HG03378 (cell line): ENCODE results near the gene PPME1.

Experiments used
- ATAC-seq: cut with Tn5 transposase; IDR thresholded peaks from one replicate; pipeline ENCODE4 v1.9.1; 2021; ENCODE audit warnings: mild to moderate bottlenecking, moderate library complexity; ENCODE audit not compliant: unreplicated experiment

PPME1 gene

DNA sequence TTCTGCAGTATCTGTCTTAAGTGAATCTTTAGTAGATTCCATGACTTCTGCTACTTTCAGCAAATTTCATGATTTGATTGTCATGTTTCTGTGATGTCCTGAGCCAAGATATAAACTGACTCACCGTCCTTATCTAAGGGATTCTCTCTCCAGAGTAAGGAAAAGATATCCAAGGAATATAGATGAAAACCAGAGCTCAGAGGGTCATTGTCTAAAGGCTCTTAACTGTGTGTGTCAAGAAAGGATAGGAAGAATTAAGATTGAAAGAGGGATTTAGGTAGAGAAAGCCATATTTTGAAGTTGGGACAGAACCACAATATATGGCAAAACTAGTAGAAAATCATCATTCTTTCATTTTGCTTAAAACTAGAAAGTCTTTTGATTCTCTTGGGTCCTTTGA is 50.7 kb downstream of the PPME1 start:
- no peak for ATAC-seq

DNA sequence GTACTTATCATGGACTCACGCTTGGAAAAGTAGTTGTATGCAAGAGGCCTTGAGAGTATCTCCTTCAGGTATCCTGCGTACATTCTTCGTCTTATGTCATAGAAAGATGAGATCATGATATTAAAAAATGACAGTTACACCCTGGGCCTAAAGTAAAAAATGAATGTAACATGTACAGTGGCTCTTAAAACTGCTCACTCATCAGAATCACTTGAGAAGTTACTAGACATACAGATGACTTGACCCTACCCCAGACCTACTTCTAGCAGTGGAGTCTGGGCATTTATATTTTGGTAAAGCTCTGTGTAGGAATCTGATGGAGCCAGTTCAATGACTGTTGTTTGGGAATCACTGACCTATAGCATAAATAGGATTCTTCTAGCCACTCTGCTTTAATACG is 54.5 kb downstream of the PPME1 start:
- no peak for ATAC-seq

- no peak for ATAC-seq
Observed at GRCh38 chr11:74226907-74227306, 55.8 kb downstream of the PPME1 start.

DNA sequence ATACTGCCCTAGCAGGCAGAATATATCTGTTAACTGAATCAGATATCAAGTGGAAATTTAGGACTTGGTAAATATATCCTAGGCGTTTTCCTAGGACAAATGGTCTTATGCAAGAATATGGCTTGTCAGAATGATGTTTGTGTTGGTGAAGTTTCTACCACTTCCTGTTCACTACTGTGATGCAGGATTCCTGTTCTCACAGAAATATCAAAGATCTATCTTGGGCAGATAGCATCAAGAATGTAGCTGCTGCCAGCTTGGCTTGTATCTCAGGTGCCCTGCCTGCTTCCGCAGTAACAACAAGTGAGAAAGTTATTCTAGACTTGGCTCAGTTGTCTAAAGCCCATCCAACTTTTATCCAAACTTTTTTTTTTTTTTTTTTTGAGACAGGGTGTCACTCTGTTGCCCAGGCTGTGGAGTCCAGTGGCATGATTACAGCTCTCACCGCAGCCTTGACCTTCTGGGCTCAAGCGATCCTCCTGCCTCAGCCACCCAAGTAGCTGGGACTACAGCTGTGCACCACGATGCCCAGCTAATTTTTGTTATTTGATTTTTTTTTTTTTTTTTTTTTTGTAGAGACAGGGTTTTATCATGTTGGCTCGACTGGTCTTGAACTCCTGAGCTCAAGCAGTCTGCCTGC is 61.3 kb downstream of the PPME1 start:
- no peak for ATAC-seq

GRCh38 chr11:74233683-74234082 is 62.6 kb downstream of the PPME1 start:
- ATAC-seq, result no peak

- ATAC-seq, result no peak
Observed at GRCh38 chr11:74235121-74235520, 64.0 kb downstream of the PPME1 start.

- ATAC-seq, result no peak
Observed at GRCh38 chr11:74237541-74237940, 66.5 kb downstream of the PPME1 start.

GRCh38 chr11:74238243-74238642 is 67.2 kb downstream of the PPME1 start:
- ATAC-seq, result no peak

DNA sequence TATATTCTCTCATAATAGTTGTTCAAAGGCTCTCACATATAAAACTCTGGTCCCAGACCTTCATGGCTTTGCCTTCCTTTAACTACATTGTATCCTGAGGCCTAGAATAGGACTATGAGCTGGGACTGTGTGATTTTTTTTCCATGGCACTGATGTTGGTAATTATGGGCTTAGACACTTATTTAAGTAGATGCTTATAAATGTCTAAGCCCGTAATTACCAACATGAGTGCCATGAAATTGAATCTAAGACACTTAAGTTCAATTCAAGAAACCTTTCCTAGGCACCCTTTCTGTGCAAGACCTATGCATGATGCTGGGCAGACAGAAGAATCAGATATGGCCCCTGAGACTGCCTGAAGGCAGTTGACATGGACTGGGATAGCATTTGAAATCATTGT is 77.4 kb downstream of the PPME1 start:
- no peak for ATAC-seq

DNA sequence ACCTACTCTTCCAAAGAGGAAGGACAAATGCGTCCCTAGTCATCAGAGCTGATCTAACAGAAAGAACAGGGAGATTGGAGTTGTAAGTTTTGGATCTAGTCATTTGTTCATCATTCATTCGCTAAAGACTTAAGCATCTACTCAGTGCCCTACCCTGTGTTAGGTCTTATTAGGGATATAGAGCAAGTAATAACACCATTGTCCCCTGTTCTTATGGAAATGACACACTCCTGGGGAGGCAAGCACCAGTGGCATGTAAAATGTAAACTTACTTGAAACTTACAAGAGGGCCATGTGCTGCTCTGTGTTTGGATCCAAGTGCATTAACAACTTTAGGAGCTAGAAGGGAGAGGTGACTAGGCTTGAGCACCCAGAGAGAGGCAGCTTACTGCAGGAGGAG is 78.4 kb downstream of the PPME1 start:
- ATAC-seq, result no peak

DNA sequence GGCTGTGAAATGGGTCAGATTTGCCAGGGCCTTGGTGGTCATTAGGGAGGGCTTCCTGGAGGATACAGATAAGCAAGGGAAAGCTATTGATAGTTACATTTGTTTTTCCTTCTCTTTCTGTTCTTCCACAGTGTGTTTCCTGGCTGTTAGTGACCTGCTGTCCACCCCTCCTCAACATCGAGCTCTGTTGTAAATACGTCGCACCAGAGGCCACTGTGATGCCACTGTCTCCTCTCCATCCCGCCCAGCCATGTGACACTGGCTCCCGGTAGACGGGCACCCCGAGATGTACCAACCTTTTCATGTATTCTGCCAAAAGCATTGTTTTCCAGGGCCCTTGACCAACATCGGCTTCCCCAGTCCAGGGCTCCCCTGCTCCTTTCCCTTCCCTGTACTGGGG is 82.3 kb downstream of the PPME1 start:
- ATAC-seq, result no peak

DNA sequence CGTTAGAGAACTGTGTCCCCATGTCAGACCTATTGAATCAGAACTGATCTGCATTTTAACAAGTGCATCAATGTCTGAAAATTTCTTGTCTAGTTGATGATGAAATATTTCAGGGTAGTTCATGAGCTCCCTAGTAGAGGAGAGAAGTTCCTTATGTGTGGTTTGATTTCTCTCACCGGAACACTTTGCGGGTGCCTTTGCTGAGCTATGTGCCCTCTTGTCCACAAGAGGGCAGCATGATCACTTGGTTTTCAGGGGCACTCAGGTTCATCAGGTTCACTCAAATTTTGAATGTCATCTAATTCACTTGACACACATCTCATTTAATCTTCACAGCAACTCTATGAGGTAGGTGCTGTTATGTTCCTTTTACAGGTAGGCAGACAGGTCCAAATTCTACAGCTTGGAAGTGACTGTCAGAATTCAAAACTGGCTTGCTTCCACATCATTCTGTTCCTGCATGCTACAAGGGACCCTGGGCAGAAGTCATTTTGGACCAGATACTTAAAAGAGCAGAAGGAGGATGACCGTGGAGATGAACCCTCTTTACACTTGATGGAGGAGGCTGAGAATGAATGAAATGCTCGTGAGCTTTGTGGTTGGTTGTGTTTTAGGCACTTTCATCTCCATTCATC is 84.8 kb downstream of the PPME1 start:
- ATAC-seq, result no peak

GRCh38 chr11:74256378-74257133 is 85.5 kb downstream of the PPME1 start:
- no peak for ATAC-seq

DNA sequence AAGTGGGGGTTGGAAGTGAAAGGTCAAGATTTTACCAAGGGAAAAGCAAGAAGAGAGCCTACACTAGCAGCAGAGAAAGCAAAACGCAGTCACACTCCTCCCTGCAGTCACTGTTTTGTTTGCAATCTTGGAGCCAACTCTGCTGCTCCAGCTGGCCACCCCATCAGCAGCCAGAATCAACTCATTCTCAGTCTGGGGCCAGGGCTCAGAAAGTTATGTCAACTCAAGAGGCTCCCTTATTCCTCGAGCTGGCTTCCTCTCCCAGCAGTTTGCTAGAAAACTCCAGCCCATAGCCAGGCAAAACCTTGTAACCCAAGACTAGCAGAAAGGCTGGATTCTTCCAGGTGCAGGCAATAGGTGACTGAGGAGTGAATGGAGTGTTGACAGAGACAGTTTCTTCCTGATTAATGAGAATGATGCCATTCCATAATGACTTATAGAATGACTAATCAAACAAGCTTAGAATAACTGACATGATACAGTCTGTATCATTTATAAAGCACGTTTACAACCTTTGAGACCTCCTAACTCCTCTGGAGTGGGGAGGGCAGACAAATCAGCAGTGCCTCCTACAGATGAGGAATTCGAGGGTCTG is 87.0 kb downstream of the PPME1 start:
- ATAC-seq, result no peak

DNA sequence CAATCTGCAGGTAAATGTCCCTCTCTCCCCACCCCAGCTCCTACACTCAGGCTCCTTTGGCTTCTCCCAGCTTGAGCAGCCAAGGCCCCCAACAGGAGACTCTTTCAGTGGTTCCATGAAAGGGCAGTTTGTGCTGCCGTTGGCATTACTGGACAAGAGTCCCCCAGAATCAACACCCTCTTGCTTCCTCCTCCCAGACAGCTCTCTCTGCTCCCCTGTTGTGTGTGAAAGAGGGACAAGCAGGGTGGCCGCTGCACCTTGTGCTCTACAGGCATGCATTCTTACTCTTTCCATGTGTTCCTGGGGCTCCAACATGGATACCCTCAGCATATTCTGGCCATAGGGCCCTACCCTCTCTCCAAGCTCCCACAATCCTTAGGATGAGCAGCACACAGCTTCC is 91.6 kb downstream of the PPME1 start:
- no peak for ATAC-seq

DNA sequence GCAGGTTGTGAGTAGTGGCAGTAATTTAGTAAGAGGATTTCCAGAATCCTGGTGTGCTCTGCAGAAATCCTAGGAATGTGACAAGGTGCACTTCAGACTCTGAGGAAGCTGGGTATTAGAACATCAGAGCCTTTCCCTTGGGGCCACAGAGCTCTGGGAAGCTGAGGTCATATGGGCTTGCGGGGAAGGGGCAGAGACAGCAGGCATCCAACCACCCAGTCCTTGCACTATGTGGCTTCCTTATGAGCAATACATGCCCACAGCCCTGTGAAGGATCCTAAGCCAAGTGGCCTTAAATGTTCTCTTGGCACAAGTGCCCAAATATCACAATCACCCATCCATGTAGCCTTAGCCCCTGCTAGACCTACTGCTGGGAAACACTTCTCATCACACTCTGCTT is 94.2 kb downstream of the PPME1 start:
- no peak for ATAC-seq

DNA sequence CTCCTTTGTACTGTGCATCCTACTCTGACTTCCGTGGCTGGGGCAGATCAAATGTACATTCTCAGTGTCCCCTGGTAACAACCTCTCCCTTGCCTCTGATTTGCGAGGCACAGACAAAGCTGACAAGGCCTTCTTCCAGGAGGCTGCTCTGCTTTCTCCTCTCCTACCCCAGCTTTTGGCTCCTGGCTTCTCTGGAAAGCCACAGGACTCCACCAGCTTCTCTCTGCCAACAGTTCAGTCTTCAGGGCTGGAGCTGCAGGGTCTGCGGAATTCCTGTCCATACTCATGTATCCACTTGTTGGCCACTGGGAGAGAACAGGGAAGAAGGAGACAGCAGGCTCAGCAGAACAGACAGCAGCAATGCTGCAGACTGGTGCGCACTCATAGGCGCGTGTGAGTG is 95.9 kb downstream of the PPME1 start:
- no peak for ATAC-seq

GRCh38 chr11:74268456-74268855 is 97.4 kb downstream of the PPME1 start:
- no peak for ATAC-seq

- ATAC-seq, result no peak
Observed at GRCh38 chr11:74269161-74269811, 98.2 kb downstream of the PPME1 start.

- no peak for ATAC-seq
Observed at GRCh38 chr11:74272276-74272675, 101.2 kb downstream of the PPME1 start.

- ATAC-seq, result no peak
Observed at GRCh38 chr11:74276581-74276980, 105.5 kb downstream of the PPME1 start.
